RKO (cell line): ENCODE data around the gene GRK5.
"Not testable (repeated sequence)": the region's sequence is repeated elsewhere in the genome, so short reads cannot be mapped to it uniquely, and the experiment has no call there.

ENCODE experiments used
- DNase-seq: peaks from one replicate; pipeline ENCODE4 v3.0.0-alpha.2; 2016; ENCODE audit warnings: low spot score

The GRK5 gene

DNA sequence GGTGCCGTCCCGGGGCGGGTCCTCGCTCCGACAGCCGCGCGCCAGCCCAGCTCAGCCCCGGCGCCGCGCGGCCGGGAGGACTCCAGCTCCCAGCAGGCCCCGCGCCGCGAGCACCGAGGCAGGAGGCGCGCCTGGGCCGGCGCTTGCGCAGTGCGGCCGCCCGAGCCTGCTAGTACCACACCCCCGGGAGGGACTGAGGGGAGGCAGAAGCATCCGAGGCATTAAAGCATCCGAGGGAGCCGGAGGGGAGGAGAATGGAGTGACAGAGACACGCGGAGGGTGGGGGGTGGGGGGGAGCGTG is at the start of gene GRK5:
TSS of gene GRK5 (plus strand) at position 206 of the 301 bp plus-strand sequence. CDS start 347 bp downstream, outside the sequence.
- DNase-seq: peak; percentile 94

DNA sequence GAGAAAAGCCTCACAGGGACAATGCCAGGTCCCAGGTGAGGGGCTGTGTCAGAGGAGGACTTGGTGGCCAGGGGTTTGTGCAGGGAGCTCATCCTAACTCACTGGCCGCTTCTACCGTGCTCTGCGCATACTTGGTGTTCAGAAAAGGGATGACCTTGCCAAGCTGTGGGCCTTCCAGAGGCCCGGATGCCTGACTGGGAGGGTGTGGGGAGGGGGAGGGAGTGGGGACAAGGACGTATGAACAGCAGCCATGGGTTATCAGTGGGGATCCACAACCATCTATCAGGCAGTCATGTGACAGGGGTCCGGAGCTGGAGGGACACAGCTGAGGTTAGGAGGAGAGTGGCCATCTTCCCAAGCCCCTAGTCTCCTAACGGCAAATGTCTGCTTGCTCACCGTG is 48.0 kb upstream of the GRK5 start:
- DNase-seq: no peak

DNA sequence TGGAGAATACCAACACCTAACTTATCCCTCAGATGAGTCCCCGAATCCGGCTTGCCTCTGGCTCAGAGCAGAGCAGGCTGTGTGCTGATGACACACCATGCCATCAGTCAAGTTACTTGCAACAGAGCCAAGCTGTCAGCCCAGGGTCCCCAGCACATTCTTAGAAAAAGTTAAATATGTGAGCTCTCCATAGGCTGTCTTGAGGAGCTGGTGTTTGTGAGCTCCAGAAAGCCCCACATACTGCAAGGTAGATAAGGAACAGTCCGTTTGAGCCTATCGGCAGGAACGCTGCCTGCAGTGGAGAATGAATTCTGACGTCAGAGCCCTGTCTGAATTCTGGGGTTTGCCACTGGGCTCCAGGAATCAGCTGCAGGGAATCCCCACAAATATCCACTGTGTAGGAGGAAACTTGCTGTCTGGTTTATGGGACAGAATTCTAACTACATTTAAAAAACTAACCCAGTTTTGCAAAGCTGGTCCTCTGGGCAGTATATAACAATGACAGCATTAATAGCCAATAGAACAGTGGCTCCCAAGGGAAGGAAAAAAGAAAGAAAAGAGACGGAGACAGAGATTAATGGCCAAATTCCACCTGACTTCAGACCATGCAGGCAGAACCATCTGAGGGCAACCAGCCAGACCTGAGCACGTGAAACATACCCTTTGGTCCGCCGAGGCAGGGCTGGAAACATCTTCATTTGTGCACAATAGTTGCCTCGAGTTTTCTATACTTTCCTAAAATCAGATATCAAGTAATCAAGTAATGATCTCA is 45.5 kb upstream of the GRK5 start:
- peak; percentile 84 for DNase-seq

DNA sequence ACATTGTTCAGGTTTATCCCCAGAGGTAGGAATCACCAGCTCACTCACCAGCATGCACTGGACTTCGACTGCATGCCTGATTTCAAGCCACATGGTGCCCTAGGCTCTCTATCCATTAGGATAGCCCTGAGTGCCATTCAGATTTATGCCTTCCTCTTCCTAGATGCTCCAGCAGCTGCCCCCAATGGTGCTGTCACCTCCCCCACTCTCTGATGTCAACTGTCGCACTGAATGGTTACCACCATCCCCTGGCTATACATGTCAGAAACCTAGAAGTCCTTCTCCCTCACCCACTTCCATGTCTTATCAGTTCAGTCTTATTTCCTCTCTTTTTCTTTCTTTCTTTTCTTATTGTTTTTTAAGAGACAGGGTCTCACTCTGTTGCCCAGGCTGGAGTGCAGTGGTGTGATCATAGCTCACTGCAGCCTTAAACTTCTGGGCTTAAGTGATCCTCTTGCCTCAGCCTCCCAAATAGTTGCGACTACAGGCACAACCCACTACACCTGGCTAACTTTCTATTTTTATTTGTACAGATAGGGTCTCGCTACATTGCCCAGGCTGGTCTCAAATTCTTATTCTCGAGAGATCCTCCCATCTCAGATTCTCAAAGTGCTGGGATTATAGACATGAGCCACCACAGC is 44.8 kb upstream of the GRK5 start:
- no peak for DNase-seq

DNA sequence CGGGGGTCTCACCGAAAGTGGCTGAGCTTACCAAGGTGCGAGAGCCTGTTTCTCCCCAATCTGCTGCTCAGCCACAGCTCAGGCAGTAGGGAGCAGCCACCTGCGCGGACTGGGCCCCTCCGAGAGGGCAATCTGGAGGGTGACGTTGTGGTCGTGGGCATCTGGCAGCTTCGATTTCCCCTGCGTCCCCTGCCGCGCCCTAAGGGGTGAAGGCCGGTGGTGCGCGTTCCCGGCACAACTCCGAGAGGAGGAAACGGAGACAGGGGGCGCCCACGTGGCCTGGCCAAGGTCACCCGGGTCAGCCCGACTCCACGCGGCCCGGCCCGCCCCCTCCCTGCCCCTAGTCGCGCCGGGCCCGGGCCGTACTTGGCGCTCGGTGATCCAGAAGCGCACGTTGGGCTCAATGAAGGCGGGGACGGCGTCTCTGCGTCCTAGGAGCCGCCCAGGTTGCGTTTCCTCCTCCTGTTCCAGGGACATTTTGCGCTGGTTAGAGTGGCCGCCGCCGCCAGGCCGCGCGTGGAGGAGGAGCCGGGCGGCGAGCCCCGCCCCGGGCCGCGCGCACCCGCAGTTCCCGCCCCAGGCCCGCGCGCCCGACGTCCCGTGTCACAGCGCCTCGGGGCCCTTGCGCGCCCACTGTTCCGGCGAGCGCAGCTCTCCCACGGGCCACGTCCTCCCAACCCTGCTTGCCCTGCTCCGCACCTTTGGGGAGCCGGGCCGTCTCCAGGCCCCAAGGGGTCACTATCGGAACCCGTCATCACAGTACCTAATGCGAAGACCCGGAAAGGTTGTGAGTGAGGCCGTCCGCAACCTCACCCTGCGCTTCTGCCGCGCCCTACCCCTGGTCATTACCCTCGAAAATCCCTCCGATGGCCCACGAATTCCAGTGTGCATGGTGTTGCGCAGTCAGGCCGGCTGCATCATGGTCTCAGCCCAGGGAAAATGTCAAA is 41.9 kb upstream of the GRK5 start, which contains the start of gene SFXN4:
TSS of gene SFXN4 (minus strand) at position 544 of the 947 bp plus-strand sequence. CDS start at position 477, 67 bp downstream.
- DNase-seq: peak; percentile 80

DNA sequence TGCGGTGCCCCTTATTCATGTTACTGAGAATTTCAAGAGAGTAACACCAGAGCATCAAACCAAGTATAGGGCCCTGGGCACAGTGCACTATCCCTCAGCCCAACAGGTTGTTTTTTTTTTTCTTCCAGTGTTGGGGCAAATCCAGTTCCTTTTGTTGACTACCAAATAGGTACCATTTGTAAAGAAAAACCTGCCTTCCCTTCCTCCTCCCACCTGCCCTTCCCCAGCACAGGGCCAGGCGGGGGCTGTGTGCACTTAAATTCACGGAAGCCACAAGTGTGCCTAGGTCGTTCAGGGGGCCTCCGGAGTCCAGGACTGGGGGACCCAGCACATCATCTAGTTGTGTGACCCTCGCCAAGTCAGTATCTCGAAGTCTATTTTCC is 41.3 kb upstream of the GRK5 start:
- DNase-seq: no peak

DNA sequence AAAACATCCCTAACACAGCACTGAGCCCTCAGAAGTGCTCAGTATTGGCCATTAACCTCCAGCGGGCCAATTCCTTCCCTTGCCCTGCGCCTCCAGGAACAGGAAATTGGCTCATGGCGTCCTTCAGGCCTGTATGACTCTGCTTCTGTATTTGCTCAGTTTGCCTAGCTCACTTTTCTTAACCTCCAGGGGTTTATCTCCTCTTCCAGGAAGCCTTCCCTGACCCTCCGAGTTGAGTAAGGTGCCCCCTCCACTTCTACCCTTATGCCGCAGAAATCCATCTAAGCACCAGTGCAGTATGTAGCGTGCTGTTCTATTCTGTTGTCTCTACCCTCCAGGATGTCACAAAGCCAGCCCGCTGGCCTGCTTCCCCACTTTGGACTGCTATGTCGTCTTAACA is 40.8 kb upstream of the GRK5 start:
- DNase-seq: no peak

DNA sequence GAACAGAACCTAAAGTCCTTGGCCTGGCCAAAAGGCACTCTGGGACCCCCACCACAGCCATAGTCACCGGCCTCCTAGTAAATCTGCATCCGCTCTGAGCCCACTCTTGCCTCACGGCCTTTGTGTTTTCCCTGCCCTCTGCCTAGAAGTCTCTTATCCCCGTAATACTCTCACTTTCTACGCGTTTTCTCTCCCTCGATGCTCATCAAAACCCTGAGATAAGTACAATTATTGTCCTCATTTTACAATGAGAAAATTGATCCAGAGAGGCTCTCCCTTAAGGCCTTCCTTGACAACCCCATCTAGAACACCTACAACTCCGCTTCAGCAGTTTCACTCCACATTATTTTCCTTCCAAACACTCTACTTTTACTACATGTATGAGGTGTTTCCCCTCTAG is 40.3 kb upstream of the GRK5 start:
- DNase-seq: no peak

DNA sequence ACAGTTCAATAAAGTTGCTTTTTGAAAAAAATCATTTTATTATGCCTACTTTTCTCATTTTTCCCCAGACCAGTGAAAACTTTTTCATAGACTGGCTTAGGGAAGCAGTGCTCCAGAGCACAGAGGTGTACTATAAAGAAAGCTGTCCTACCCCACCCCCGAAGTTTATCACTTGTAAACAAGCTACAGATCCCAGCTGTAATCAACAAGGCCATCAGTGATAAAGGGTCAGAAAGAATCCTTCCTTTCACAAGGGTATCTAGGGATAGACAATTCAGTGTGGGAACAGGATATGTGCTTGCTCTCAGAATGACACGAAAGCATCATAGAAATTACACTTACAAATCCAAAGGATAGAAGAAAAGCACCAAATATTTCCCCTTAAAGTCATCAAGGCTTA is 33.3 kb upstream of the GRK5 start:
- no peak for DNase-seq

DNA sequence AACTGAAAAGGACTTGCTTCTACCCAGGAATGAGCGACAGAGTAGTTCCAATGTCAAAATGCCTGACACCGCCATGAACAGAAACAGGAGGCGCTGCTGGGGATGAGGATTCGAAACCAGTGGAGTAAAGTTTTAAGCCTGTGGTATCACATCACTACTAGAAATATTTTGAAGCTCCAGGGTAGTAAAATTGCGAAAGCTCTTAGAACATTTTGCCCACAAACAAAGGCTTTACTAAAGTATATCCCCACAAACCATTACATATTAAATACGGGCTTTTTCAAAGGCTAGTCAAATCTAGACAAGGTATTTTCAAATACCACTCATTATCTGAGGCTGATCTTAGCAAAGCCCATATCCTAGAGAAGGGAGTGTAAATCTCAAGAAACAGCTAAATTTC is 31.2 kb upstream of the GRK5 start:
- DNase-seq: no peak

DNA sequence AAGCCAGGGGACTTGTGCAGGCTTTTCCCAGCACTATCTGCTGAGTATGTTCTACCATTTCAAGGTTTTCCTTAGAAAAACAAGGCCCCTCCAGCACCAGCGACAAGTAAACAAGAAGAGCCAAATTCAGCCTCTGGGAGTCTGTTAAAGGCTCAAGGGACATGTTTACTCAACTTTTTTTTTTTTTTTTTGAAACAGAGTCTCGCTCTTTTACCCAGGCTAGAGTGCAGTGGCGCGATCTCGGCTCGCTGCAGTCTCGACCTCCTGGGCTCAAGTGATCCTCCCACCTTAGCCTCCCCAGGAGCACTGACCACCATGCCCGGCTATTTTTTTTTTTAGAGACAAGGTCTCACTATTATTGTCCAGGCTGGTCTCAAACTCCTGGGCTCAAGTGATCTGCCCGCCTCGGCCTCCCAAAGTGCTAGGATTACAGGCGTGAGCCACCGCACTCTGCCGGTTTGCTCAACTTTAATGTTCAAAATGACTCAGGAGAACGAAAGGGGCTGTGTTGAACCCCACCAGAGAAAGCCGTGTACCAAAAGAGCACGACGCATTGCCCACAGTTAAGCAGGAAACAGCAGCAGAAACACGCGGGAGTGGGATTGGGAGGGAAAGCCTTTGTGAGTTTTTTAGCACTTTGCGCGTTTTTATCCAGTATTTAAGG is 29.5 kb upstream of the GRK5 start:
- DNase-seq: peak; percentile 51

DNA sequence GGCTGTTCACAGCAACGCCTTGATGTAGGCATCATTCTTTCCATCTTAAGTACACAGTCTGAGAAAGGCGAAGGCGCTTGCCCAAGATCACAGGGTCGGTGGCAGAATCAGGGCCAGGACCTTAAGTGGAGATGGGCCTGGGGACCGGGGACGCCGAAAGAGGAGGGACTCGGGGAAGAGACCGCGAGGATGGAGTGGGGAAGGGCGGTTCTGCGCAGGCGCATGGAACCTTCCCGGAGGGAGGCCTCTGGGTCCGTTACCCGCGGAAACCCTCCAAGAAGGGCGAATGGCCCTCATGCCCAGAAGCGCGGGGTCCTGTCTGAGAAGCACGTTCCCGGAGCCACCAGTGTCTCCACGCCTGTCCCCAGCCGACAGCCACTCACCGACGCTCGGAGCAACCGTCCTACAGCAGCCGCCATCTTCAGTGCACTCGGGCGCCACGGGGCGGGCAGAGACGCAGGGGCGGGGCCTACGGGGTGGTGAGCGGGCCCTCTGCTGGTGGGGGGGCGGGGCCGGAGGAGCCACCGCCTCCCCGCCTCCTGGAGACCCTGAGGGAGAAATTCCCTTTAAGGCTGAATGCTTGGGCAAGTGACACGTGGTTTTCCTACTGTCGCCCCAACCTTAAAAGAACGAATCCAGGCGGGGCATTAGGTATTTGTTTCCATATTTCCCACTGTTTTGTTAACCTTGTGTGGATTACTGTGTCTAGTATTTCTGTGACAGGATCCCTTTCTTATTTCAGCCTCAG is 28.8 kb upstream of the GRK5 start, which contains the start of gene PRDX3:
TSS of gene PRDX3 (minus strand) at position 441 of the 748 bp plus-strand sequence. CDS start at position 419, 22 bp downstream.
- DNase-seq: peak; percentile 94

DNA sequence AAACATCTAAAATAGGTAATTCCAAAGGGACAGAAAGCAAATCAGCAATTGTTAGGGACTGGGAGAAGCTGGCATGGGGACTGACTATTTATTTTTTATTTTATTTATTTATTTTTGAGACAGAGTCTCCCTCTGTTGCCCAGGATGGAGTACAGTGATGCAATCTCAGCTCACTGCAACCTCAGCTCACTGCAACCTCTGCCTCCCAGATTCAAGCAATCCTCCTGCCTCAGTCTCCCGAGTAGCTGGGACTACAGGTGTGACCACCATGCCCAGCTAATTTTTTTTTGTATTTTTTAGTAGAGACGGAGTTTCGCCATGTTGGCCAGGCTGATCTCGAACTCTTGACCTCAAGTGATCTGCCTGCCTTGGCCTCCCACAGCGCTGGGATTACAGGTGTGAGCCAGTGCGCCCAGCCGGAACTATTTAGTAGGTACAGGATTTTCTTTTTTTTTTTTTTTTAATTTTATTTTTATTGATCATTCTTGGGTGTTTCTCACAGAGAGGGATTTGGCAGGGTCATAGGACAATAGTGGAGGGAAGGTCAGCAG is 26.4 kb upstream of the GRK5 start:
- DNase-seq: not testable (repeated sequence)

DNA sequence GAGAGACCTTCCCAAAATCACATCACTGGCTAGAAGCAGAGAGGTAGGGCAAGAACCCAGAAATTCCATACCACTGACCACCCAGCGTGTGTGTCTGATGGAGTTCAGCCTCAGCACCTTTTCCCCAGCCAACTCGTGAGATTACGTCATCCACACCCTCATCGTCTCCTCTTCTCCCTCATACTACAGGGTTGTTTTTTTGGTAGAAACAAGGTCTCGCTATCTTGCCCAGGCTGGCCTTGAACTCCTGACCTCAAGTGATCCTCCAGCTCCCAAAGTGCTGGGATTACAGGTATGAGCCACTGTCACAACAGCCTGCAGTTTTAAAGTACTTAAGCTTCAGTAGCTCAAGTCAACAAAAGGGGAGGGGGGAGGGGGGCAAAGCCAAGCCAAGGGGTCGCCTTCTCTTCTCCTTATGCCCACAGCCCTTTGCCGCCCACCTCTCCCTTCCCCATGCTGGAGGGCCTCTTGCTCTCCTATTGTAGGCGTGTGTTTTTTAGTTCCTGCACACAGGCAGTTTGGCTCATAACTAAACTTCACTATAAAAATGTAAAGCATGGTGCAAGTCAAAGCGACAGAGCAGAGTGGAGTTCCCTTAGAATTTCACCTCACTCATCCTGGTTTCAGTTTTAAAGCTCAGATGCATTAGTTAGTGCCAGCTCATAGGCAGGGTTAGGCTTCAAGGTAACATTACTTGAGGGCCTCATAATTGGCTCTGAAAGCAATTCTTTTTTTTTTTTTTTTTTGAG is 23.5 kb upstream of the GRK5 start:
- no peak for DNase-seq

DNA sequence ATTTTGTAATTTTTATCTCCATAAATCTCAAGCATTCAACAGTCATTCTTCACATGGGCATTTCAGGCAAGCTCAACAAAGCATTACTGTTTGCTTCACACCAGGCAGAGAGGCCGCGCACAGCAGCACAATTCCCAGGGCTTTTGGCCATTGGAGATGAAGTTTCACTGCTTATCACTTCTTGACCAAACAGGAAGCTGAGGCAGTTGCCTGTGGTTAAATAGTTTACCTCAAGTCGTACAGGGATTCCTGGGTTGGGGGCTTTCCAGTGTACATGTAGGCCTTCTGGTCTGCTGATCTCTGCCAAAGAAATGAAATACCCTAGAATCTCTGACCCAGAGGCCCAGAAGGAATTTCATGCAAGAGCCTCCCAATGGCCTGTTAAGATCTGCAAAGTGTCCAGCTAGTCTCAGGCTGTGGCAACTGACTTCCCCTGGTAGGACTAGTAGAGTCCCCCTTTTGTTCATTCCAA is 17.5 kb upstream of the GRK5 start:
- no peak for DNase-seq

DNA sequence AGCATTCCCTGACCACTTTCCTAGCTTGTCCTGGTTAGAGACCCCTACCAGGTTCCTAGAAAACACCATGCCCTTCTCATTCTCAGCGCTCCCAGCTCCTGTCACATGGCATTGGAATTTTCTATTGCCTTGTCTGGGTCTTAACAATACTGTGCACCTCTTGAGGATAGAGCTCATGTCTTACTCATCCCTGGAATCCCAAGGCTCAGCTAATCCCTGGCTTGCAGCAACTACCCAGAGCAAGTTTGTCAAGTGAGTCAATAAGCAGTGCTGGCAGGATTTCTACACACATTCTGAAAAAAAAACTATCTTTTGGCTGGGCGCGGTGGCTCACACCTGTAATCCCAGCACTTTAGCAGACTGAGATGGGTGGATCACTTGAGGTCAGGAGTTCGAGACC is 17.0 kb upstream of the GRK5 start:
- DNase-seq: peak; percentile 94

DNA sequence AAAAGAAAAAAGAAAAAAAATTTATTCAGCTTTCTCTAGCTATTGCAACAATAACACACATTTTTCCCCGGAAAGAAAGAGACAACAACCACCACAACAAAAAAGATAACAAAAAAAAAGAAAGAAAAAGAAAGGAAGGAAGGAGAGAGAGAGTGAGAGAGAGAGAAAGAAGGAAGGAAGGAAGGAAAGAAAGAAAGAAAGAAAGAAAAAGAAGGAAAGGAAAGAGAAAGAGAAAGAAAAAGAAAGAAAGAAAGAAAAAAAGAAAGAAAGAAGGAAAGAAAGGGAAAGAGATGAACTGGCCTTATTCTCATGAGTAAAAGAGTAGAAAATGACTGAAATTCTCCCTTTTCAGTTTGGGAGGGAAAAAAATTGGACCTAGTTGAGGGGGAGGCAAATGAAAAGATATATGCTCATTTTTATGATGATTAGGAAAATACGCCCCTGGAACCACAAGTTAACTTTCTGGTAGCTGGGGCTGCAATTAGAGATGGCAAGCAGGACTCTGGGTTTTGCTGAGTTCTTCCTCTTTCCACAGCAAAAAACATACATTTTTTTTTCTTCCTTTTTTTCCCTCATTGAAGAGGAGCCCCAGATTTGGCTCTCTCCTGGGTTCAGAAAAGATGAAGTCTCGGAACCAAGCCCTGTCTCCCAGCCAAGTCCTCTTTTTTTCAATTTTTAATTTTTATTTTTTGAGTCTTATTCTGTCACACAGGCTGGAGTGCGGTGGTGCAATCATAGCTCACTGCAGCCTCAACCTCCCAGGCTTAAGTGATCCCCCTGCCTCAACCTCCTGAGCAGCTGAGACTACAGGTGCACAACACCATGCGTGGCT is 16.2 kb upstream of the GRK5 start:
- DNase-seq: no peak

DNA sequence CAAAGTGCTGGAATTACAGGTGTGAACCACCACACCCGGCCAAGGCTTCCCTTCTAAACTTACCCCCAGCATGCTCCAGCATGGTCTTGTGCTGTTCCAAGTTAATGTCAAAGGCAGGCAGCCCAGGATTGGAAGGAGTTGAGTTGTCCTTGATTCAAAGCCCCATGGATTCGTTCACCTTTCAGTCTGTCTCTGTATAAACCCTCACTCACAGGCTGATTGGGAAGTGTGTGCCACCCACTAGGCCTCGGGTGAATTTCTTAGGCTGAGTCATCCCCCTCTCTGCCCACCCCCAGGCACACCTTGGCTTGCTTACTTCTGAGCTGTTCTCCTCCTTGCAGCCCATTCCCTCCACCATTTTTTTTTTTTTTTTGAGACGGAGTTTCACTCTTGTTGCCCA is 15.5 kb upstream of the GRK5 start:
- no peak for DNase-seq

DNA sequence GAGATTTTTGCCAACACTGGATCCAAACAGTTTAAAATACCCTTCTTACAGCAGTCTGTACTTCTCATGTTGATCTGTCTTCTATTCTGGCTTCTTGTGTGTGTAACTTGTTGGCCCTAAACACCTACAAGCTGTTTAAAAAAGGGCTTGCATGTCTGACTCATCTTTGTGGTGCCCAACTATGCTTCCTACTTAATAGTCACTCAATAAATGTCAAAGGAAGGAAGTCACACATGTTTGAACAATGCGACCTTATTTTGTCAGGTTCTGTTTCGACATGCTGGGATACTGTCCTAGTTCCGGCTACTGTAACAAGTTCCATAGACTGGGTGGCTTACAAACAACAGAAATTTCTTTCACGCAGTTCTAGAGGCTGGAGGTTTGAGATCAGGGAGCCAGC is 9.4 kb upstream of the GRK5 start:
- DNase-seq: peak; percentile 36
